OCI-M2 (cell line): ENCODE measurements around the gene UNC13C.

Source experiments
- DNase-seq: peaks from one replicate; lab custom pipeline; 2025; ENCODE audit not compliant: unreplicated experiment; lab: John Stamatoyannopoulos, UW

UNC13C gene

GRCh38 chr15:54017251-54017650 is 39.0 kb downstream of the UNC13C start:
- DNase-seq: no peak

GRCh38 chr15:54017959-54018358 is 39.7 kb downstream of the UNC13C start:
- DNase-seq: no peak

GRCh38 chr15:54026258-54026657 is 48.0 kb downstream of the UNC13C start:
- DNase-seq: no peak

GRCh38 chr15:54026891-54027290 is 48.6 kb downstream of the UNC13C start:
- no peak for DNase-seq

- no peak for DNase-seq
Observed at GRCh38 chr15:54029081-54029480, 50.8 kb downstream of the UNC13C start.

GRCh38 chr15:54032066-54032465 is 53.8 kb downstream of the UNC13C start:
- no peak for DNase-seq

- no peak for DNase-seq
Observed at GRCh38 chr15:54033356-54033860, 55.2 kb downstream of the UNC13C start.

GRCh38 chr15:54033869-54034458 is 55.7 kb downstream of the UNC13C start:
- DNase-seq: no peak

- no peak for DNase-seq
Observed at GRCh38 chr15:54035616-54036015, 57.4 kb downstream of the UNC13C start.

- no peak for DNase-seq
Observed at GRCh38 chr15:54045397-54045796, 67.2 kb downstream of the UNC13C start.

- no peak for DNase-seq
Observed at GRCh38 chr15:54046093-54046492, 67.9 kb downstream of the UNC13C start.

GRCh38 chr15:54064365-54064764 is 86.1 kb downstream of the UNC13C start:
- no peak for DNase-seq

- no peak for DNase-seq
Observed at GRCh38 chr15:54066403-54066802, 88.2 kb downstream of the UNC13C start.

GRCh38 chr15:54082836-54083492 is 104.7 kb downstream of the UNC13C start:
- DNase-seq: no peak

- DNase-seq: no peak
Observed at GRCh38 chr15:54083501-54083900, 105.3 kb downstream of the UNC13C start.

GRCh38 chr15:54083991-54084390 is 105.8 kb downstream of the UNC13C start:
- no peak for DNase-seq

GRCh38 chr15:54088837-54089236 is 110.6 kb downstream of the UNC13C start:
- no peak for DNase-seq

GRCh38 chr15:54089776-54090175 is 111.5 kb downstream of the UNC13C start:
- DNase-seq: no peak

GRCh38 chr15:54091651-54092050 is 113.4 kb downstream of the UNC13C start:
- no peak for DNase-seq

- no peak for DNase-seq
Observed at GRCh38 chr15:54094661-54095060, 116.4 kb downstream of the UNC13C start.

- DNase-seq: no peak
Observed at GRCh38 chr15:54097019-54097418, 118.8 kb downstream of the UNC13C start.

GRCh38 chr15:54099010-54099409 is 120.8 kb downstream of the UNC13C start:
- DNase-seq: no peak
